ENCODE data around the gene SELENOH.
A peak's percentile ranks its signal among the peaks of the same experiment; 100 is the strongest.

SELENOH gene

DNA sequence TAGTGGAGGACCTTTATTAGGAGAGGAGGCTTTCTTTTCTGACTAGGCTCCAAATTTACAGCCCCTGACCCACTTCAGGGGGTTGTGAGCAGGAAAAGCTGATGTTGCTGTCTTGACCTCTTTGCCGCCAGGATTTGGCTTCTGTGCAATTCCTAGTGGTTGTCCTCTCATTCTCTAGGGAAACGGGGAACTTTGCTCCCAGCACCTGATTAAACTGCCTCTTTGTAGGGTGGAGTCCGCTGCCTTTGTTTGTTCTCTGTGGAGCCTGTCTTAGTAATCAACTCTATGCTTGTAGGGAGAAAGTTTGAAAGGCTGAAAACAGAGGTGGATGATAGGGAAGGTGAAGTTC, 36.7 kb downstream of the SELENOH start:
- DNase-seq (ENCODE audit: low read depth, low spot score), result no peak
- H3K27ac ChIP-seq, result peak overlapping the region; percentile 84

DNA sequence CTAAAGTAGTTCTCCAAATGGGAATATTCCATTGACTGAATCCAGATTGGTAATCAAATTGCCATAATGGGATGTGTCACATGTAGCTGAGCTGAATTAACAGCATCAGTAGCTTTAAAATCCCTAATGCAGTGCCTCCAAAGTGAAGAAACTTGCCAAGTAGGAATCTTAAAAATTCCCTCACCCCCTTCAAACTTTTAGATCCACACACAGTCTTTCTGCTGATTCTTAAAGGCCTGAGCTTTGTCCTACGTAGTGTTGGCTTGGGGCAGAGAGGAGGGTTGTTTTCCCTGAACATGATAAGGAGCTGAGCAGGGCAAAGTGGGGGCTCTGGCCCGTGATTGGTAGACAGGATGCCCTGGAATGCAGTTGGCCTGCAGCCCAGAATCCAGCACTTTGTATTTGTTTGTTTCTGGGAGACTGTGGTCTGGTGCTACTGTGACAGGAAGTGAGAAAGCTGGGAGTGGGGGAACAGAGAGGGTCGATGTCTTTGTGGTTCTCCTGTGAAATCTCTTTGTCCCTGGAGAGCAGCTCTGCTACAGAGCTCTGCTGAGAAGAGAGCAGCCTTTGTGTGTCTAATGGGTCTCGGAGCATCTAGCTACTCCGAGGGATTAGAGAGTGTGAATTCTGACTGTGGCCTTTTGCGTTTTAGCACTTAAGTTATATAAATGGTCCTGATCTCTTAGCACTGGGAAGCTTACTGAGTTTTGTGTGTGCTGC, 37.2 kb downstream of the SELENOH start:
- H3K27ac ChIP-seq, result peak overlapping the region; percentile 84

DNA sequence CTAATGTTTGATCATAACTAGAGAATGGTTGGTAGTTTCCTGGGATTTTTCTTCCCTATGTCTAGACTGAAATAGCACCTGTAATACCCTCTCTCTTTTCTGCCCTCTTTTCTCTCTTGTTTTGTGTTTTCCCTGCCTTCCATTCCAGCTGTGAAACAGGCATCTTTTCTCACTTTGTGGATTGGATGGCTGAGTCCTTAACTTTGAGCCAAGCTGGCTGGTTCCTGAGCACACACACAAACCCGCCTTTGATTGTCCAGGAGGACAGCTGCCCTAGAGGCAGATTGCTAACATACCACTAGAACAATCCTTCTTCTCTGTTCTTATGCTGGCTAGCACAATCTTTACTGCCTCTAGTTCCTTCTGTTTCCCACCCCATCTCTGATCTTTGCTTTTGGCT, 38.0 kb downstream of the SELENOH start:
- DNase-seq (ENCODE audit: low read depth, low spot score), result no peak
- H3K27ac ChIP-seq, result peak overlapping the region; percentile 84

More for the DNA sequence above, 37.2 kb downstream of the SELENOH start:
- DNase-seq (ENCODE audit: low read depth, low spot score), result no peak

DNA sequence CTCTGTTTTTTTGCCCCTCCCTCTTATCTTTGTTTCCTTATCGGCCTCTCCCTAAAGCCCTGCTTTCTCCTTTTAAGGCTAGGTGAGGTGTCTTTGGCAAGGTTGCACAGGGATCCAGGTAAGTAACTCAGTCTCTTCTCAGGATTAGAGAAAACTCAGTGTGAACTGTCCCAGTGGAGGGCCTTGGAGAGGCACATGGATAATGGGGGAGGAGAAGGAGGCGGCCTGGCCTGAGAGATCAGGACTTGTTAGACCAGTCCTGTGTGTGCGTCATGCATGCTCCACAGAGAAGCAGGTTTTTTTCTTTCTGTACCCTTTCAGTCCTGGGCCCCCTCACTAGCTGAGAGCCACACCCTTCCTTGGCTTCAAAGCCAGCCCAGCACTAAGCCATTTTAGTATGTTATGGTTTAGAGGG, 40.2 kb downstream of the SELENOH start:
- no peak for DNase-seq (ENCODE audit: low read depth, low spot score)
- H3K27ac ChIP-seq, result peak overlapping the region; percentile 84

DNA sequence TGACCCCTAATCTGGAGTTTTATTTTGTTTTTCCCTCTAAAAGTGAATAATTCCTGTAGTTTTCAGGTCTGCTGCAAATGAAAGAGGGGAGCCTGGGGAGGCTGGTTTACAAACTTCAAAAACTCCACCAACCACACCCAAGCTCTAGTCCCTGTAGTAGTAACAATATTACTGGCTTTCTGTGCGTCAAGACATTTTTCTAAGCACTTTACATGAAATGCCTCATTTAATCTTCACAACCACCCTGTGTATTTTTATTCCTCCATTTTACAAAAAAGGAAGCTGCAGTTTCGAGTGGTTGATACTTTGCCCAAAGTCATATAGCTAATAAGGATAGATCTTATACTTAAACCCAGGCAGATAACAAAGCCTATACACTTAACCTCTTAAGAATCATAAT, 43.8 kb downstream of the SELENOH start:
- DNase-seq (ENCODE audit: low read depth, low spot score), result no peak
- peak overlapping the region; percentile 92 for H3K27ac ChIP-seq

GRCh38 chr11:57786436-57786835, 45.1 kb downstream of the SELENOH start:
- no peak for DNase-seq (ENCODE audit: low read depth, low spot score)
- peak overlapping the region; percentile 92 for H3K27ac ChIP-seq

- H3K27ac ChIP-seq, result peak overlapping the region; percentile 92
- no peak for DNase-seq (ENCODE audit: low read depth, low spot score)
Measured at GRCh38 chr11:57787006-57787604, 45.8 kb downstream of the SELENOH start.

DNA sequence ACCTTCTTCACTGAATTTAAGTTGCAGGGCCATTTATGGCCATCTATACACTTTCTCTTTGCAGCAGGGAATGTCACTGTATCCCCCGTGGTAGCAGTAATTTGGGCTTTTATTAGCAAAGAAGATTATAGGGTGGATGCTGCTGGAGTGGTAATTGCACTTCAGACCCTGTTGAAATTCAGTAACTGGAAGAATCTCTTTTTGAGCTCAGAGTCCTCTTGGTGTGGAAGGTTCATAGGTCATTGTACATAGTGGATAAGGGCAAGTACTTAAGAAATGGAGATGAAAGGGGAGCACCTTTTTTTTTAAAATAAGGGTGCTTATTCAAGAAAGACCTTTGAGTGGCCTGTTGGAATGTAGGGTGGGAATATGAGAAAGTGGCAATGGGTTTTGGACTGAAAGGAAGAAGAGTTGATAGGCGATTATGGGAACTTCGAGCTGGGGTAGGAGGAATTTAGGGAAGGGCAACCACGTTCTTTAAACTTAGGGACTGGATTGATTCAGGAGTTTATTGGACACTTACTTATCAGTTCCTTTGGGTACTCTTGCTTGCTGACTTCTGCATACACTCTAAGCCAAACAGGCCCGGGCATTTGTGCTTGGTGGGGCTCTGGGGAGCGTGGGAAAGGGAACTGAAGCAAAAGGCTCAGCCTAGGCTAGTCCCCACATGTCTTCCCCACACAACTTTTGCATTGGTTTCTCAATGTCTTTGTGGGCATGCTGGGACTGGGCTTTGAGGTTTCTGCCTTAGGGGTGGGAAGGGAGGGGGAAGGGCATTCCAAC, 46.8 kb downstream of the SELENOH start:
- DNase-seq (ENCODE audit: low read depth, low spot score), result peak; percentile 90
- H3K27ac ChIP-seq, result peak overlapping the region; percentile 92

DNA sequence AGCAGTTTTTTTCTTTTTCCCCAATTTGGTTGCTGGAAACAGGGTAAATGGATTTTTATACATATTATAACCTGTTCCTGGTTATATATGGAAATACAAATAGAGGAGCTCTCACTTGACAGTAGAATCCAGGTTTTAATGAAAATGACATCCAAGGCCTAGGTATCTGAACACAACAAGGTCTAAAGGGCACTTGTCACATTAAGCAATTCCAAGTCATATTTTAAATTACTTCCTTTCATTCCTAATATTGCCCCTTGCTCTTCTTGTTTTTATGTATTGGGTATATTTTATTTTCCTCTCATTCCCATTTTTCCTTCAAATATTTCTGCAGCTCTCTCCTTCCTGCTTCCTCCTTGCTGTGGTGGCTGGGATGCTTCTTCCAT, 47.4 kb downstream of the SELENOH start:
- peak overlapping the region; percentile 92 for H3K27ac ChIP-seq

DNA sequence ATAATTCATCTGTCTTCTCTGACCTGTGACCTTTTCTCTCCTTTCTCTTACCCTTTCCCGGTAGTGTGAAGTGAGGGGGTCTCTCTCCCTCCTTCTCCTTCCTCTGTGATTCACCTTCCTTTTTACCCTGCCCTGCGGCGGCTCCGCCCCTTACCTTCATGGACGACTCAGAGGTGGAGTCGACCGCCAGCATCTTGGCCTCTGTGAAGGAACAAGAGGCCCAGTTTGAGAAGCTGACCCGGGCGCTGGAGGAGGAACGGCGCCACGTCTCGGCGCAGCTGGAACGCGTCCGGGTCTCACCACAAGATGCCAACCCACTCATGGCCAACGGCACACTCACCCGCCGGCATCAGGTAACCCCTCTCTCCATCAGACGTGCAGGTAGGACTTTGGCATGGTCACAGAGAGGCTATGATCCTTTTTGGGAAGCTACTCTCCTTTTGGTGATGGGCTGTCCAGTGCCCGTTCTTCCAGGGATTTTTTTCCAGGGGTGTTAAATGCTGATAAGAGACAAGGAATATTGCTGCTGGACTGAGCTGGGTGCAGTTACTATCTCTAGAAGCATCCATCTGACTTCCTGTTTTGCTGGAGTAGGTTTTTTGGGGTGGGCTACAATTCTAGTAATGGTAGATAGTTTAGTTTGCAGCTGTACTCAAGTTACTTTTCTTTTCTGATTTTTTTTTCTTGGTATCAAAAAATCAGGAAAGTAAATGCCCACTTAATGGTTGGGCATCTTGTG, 50.2 kb downstream of the SELENOH start:
- DNase-seq (ENCODE audit: low read depth, low spot score), result no peak
- peak overlapping the region; percentile 83 for H3K27ac ChIP-seq

More for the DNA sequence above, 47.4 kb downstream of the SELENOH start:
- no peak for DNase-seq (ENCODE audit: low read depth, low spot score)

GRCh38 chr11:57792060-57792541, 50.8 kb downstream of the SELENOH start:
- DNase-seq (ENCODE audit: low read depth, low spot score), result no peak
- peak overlapping the region; percentile 83 for H3K27ac ChIP-seq

DNA sequence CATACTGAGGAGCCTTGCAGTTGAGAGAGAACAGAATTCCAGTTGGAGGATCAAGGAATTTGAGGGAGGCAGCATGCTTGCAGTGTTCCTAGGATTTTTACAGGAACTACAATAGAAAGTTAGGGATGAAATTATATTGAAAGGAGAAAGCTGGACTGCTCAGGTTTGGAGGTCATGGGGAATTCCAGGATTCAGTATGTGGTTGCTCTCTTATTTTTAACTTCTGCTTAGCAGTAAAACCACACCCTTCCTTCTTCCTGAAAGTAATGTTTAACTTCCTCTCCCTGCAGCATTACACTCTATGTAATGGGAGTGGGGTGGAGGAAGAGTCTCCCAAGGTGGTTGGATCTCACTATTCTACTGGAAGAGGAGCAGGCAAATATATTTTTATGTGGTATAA, 51.6 kb downstream of the SELENOH start:
- no peak for DNase-seq (ENCODE audit: low read depth, low spot score)
- H3K27ac ChIP-seq, result peak overlapping the region; percentile 83

Measured in epithelial cell of prostate (primary cell).